CD8-positive, alpha-beta memory T cell (primary cell): ENCODE results near the gene ASTN2. TPM values are rescaled to one million over a fixed set of nuclear protein-coding genes. Genes with fewer than 3 reads are reported as not detected.

Experiments used
- CTCF ChIA-PET: fragments of 350-600 bp; sonication (Branson Sonifier 250); formaldehyde crosslinking; loops from one replicate; lab custom pipeline; 2021; ENCODE audit warnings: antibody characterized with exemption; lab: Charles Lee
- POLR2A ChIA-PET: fragments of 350-600 bp; sonication (Branson Sonifier 250); formaldehyde crosslinking; loops from one replicate; lab custom pipeline; 2021; ENCODE audit warnings: antibody characterized with exemption; lab: Charles Lee
- DNase-seq, 5 donors: peaks; one replicate each; pipeline versions ENCODE4 v3.0.0 to v3.0.0-alpha.2; 2020 to 2022; ENCODE audit warnings: mixed read lengths in 1 of 5
- H3K27ac ChIP-seq: one replicate; pipeline ENCODE4 v1.7.0; 2013; ENCODE audit warnings: low read depth, mild to moderate bottlenecking, low read length, moderate library complexity
- H3K27me3 ChIP-seq: 2 replicates; pipeline ENCODE4 v1.7.0; 2013; ENCODE audit warnings: low read length, mild to moderate bottlenecking; ENCODE audit not compliant: insufficient read depth, poor library complexity, severe bottlenecking
- H3K36me3 ChIP-seq: 2 replicates; pipeline ENCODE4 v1.7.0; 2013; ENCODE audit warnings: mild to moderate bottlenecking, low read length, moderate library complexity; ENCODE audit not compliant: insufficient read depth
- H3K4me1 ChIP-seq: 2 replicates; pipeline ENCODE4 v1.7.0; 2013; ENCODE audit warnings: mild to moderate bottlenecking, low read length, moderate library complexity; ENCODE audit not compliant: insufficient read depth
- H3K4me3 ChIP-seq: 2 replicates; pipeline ENCODE4 v1.7.0; 2013; ENCODE audit warnings: mild to moderate bottlenecking, low read length
- H3K9me3 ChIP-seq: 2 replicates; pipeline ENCODE4 v1.7.0; 2013; ENCODE audit warnings: mild to moderate bottlenecking, low read length
- H3K27ac Mint-ChIP-seq, 8 donors: one replicate each; pipeline ENCODE4 v1.8.0; 2020 to 2021; ENCODE audit warnings: mixed read lengths in 8 of 8, mild to moderate bottlenecking in 6 of 8, inconsistent platforms in 3 of 8, moderate library complexity in 3 of 8
- H3K27me3 Mint-ChIP-seq, 2 donors: one replicate each; pipeline ENCODE4 v1.8.0; 2020 to 2021; ENCODE audit warnings: mixed read lengths in 2 of 2, mild to moderate bottlenecking in 1 of 2, moderate library complexity in 1 of 2
- H3K36me3 Mint-ChIP-seq, 3 donors: one replicate each; pipeline ENCODE4 v1.8.0; 2020 to 2021; ENCODE audit warnings: mixed read lengths in 3 of 3, inconsistent platforms in 1 of 3, mild to moderate bottlenecking in 1 of 3
- H3K4me1 Mint-ChIP-seq, 3 donors: one replicate each; pipeline ENCODE4 v1.8.0; 2020 to 2021; ENCODE audit warnings: mixed read lengths in 3 of 3, inconsistent platforms in 1 of 3, mild to moderate bottlenecking in 1 of 3
- H3K4me3 Mint-ChIP-seq, 7 donors: one replicate each; pipeline ENCODE4 v1.8.0; 2020 to 2021; ENCODE audit warnings: mixed read lengths in 7 of 7, mild to moderate bottlenecking in 6 of 7, moderate library complexity in 4 of 7, inconsistent platforms in 2 of 7
- H3K9me3 Mint-ChIP-seq, 5 donors: one replicate each; pipeline ENCODE4 v1.8.0; 2020 to 2022; ENCODE audit warnings: mixed read lengths in 5 of 5, mild to moderate bottlenecking in 3 of 5, moderate library complexity in 2 of 5, inconsistent platforms in 1 of 5
- polyA plus RNA-seq: library from polyadenylated mRNA; unstranded; fragments of 300-500 nt; fragmentation: Illumina TruSeq; gene quantifications from one replicate; pipeline ENCODE4 v1.2.3, GENCODE V29; 2021
- total RNA-seq, 2 experiments: library from RNA; stranded (reverse); gene quantifications; one replicate each; pipeline ENCODE4 v1.2.3, GENCODE V29; 2021

The ASTN2 gene
- total and polyA plus RNA-seq, 3 experiments from 2014 or later = 4.1 to 4.8 (median 4.2) TPM

DNA sequence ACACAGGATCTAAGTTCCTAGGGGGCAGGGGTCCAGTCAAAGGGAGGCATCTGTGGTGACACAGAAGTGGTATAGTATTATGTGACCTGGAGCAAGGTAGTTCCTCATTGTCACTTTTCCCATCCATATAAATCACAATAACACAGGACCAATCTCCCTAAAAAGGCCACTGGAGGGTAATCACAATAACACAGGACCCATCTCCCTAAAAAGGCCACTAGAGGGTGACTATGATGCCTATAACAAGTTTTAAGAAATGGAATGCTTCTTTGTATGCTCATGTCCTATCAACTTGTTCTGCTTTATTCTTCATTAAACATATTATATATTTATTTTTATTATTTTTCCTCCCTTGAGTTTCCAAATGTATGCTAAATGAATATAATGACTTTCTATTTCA lies 254.6 kb downstream of the ASTN2 start:
- no peak overlapping the region for H3K4me3 ChIP-seq
- CTCF ChIA-PET = no interaction called here
- H3K27me3 Mint-ChIP-seq = peaks cover 0 to 2% of the 10 kb centered on the region in 2 donors
- H3K4me1 ChIP-seq = no peaks in the 10 kb centered on the region
- no peak for DNase-seq
- H3K36me3 ChIP-seq = no peaks in the 10 kb centered on the region
- no peaks in the 10 kb centered on the region for H3K4me1 Mint-ChIP-seq
- H3K27ac ChIP-seq = no peak overlapping the region
- H3K9me3 Mint-ChIP-seq = peaks cover 0 to 6% (median 2%) of the 10 kb centered on the region in 5 donors
- POLR2A ChIA-PET = no interaction called here
- H3K36me3 Mint-ChIP-seq = no peaks in the 10 kb centered on the region
- no peaks in the 10 kb centered on the region for H3K9me3 ChIP-seq
- no peak overlapping the region for H3K27ac Mint-ChIP-seq
- H3K27me3 ChIP-seq = no peaks in the 10 kb centered on the region
- H3K4me3 Mint-ChIP-seq = no peak overlapping the region

GRCh38 chr9:117156771-117157535 lies 257.9 kb downstream of the ASTN2 start:
- H3K4me3 ChIP-seq = no peak overlapping the region
- H3K9me3 ChIP-seq = no peaks in the 10 kb centered on the region
- no peak overlapping the region for H3K27ac Mint-ChIP-seq
- no peaks in the 10 kb centered on the region for H3K36me3 ChIP-seq
- H3K27me3 Mint-ChIP-seq = peaks cover 0 to 2% of the 10 kb centered on the region in 2 donors
- no peak for DNase-seq
- H3K4me3 Mint-ChIP-seq = no peak overlapping the region
- peaks cover 0 to 5% (median 2%) of the 10 kb centered on the region in 5 donors for H3K9me3 Mint-ChIP-seq
- POLR2A ChIA-PET = no interaction called here
- no peaks in the 10 kb centered on the region for H3K36me3 Mint-ChIP-seq
- H3K4me1 Mint-ChIP-seq = no peaks in the 10 kb centered on the region
- H3K4me1 ChIP-seq = no peaks in the 10 kb centered on the region
- no peaks in the 10 kb centered on the region for H3K27me3 ChIP-seq
- CTCF ChIA-PET = no interaction called here
- no peak overlapping the region for H3K27ac ChIP-seq

GRCh38 chr9:117156144-117156688 lies 258.6 kb downstream of the ASTN2 start:
- CTCF ChIA-PET = no interaction called here
- Mint-ChIP-seq H3K36me3 (no peaks in the 10 kb centered on the region), H3K27ac (no peak overlapping the region), H3K4me1 (no peaks in the 10 kb centered on the region), H3K9me3 (peaks cover 0 to 3% (median 2%) of the 10 kb centered on the region in 5 donors), H3K27me3 (peaks cover 0 to 2% of the 10 kb centered on the region in 2 donors), H3K4me3 (no peak overlapping the region)
- no peak overlapping the region for H3K27ac ChIP-seq
- no peak overlapping the region for H3K4me3 ChIP-seq
- no peaks in the 10 kb centered on the region for H3K4me1 ChIP-seq
- POLR2A ChIA-PET = no interaction called here
- H3K36me3 ChIP-seq = no peaks in the 10 kb centered on the region
- H3K27me3 ChIP-seq = no peaks in the 10 kb centered on the region
- DNase-seq = no peak
- no peaks in the 10 kb centered on the region for H3K9me3 ChIP-seq

DNA sequence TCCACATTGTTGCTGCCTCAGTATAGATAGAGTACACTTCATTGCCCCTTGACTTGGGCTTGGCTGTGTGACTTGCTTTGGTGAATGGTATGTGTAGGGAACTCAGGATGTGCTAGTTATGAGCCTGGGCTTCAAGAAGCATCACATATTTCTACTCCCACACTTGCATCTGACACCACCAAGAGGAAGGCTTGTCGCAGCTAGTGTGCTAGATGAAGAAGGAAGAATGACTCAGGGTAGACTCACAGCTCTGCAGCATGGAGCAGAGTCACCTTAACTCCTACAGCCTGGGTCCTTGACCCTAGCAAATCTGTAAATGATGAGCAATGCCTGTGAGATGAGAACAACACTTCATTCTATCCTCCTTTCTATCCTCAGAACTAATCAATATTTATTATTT lies 261.8 kb downstream of the ASTN2 start:
- no peak overlapping the region for H3K27ac ChIP-seq
- H3K27me3 Mint-ChIP-seq = no peaks in the 10 kb centered on the region
- no peaks in the 10 kb centered on the region for H3K4me1 Mint-ChIP-seq
- DNase-seq = no peak
- H3K4me3 Mint-ChIP-seq = no peak overlapping the region
- H3K27ac Mint-ChIP-seq = no peak overlapping the region
- no peaks in the 10 kb centered on the region for H3K9me3 ChIP-seq
- H3K4me1 ChIP-seq = no peaks in the 10 kb centered on the region
- H3K4me3 ChIP-seq = no peak overlapping the region
- POLR2A ChIA-PET = no interaction called here
- CTCF ChIA-PET = no interaction called here
- H3K9me3 Mint-ChIP-seq = peaks cover 0 to 4% (median 3%) of the 10 kb centered on the region in 5 donors
- no peaks in the 10 kb centered on the region for H3K27me3 ChIP-seq
- H3K36me3 Mint-ChIP-seq = no peaks in the 10 kb centered on the region
- H3K36me3 ChIP-seq = no peaks in the 10 kb centered on the region

DNA sequence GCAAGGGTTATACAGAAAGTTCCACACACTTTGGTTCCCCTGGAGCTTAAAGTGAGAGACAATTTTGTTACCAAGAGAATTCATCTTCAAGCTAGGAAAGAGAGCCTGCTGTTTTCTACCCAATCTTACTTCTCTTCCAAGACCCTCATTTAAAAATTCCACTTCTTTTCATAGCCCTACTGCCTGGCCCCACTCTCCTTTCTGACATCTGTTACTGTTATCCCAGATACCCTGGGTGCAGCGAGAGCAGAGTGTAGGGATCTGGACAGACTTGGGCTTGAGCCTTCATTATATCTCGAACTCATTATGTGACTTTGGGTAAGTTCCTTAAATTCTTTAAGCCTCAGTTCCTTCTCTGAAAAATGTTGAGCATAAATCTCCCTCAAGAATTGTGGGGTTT lies 263.1 kb downstream of the ASTN2 start:
- DNase-seq = no peak
- H3K4me1 Mint-ChIP-seq = no peaks in the 10 kb centered on the region
- H3K4me3 ChIP-seq = no peak overlapping the region
- H3K4me3 Mint-ChIP-seq = no peak overlapping the region
- no peaks in the 10 kb centered on the region for H3K9me3 ChIP-seq
- no peaks in the 10 kb centered on the region for H3K36me3 ChIP-seq
- no peaks in the 10 kb centered on the region for H3K36me3 Mint-ChIP-seq
- no peaks in the 10 kb centered on the region for H3K27me3 ChIP-seq
- ChIA-PET CTCF (no interaction called here), POLR2A (no interaction called here)
- H3K9me3 Mint-ChIP-seq = peaks cover 0 to 5% (median 2%) of the 10 kb centered on the region in 5 donors
- H3K27ac ChIP-seq = no peak overlapping the region
- no peak overlapping the region for H3K27ac Mint-ChIP-seq
- no peaks in the 10 kb centered on the region for H3K27me3 Mint-ChIP-seq
- H3K4me1 ChIP-seq = no peaks in the 10 kb centered on the region

DNA sequence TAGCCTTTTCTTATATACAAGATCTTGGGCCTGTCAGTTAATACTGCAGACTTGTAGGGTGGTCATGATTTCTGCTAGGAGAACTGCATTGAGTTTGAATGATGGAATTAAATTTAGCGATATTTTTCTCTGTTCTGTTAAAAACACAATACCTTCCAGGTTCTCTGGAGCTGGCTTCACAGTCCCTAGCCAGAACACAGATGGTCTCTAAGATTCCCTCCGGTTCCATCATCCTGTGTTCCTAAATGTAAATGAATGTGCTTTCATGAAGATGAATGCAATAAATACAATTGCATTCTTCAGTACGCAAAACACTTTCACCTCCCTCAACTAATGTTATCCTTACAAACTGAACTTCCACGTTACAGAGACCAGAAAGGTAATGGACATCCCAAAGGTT lies 264.9 kb downstream of the ASTN2 start:
- H3K36me3 Mint-ChIP-seq = no peaks in the 10 kb centered on the region
- Histone ChIP-seq H3K27ac (no peak overlapping the region), H3K36me3 (no peaks in the 10 kb centered on the region), H3K27me3 (no peaks in the 10 kb centered on the region), H3K4me3 (no peak overlapping the region), H3K9me3 (no peaks in the 10 kb centered on the region), H3K4me1 (no peaks in the 10 kb centered on the region)
- ChIA-PET POLR2A (no interaction called here), CTCF (no interaction called here)
- no peaks in the 10 kb centered on the region for H3K4me1 Mint-ChIP-seq
- peaks cover 0 to 1% of the 10 kb centered on the region in 2 donors for H3K27me3 Mint-ChIP-seq
- peaks cover 0 to 8% (median 2%) of the 10 kb centered on the region in 5 donors for H3K9me3 Mint-ChIP-seq
- no peak for DNase-seq
- no peak overlapping the region for H3K4me3 Mint-ChIP-seq
- H3K27ac Mint-ChIP-seq = no peak overlapping the region

DNA sequence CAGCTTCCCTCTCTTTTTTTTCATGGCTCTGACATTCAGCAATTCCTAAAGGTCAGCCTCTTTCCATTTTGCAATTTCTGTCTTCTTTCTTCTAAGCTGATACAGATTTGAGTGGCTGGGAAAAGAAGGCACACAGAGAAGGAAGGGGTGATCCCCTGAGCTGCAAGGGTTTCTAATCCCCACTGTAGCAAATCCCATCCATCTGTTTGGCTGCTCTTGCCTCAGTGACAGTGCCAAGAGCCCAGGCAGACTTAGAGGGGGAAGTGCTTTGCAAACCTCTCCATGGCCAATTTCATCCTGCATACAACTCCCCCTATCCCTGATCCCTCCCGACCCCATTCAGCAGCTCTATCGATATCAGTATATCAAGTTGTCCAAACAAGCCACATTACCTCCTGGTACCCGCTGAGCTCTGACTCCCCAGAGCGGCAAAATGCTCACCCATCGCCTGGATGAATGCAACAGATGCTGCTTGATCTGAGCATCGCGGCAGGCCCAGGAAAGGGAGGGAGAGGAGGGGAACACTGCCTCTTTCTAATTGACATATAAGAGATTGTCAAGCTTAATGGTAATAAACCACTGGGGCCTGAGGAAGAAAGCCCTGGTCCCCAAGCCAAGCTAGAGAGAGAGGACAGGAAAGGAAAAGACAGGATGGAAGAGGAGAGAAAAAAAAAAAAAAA lies 268.9 kb downstream of the ASTN2 start:
- ChIA-PET POLR2A (no interaction called here), CTCF (no interaction called here)
- H3K4me1 Mint-ChIP-seq = no peaks in the 10 kb centered on the region
- no peaks in the 10 kb centered on the region for H3K4me1 ChIP-seq
- H3K4me3 Mint-ChIP-seq = peak overlapping the region in 1 of 7 donors; percentile 27
- H3K27me3 Mint-ChIP-seq = peaks cover 0 to 1% of the 10 kb centered on the region in 2 donors
- no peaks in the 10 kb centered on the region for H3K9me3 ChIP-seq
- no peaks in the 10 kb centered on the region for H3K36me3 Mint-ChIP-seq
- H3K27ac Mint-ChIP-seq = no peak overlapping the region
- no peaks in the 10 kb centered on the region for H3K27me3 ChIP-seq
- no peak overlapping the region for H3K27ac ChIP-seq
- no peak overlapping the region for H3K4me3 ChIP-seq
- H3K36me3 ChIP-seq = no peaks in the 10 kb centered on the region
- H3K9me3 Mint-ChIP-seq = peaks cover 0 to 11% (median 1%) of the 10 kb centered on the region in 5 donors
- no peak for DNase-seq

GRCh38 chr9:117145081-117145480 lies 269.8 kb downstream of the ASTN2 start:
- Mint-ChIP-seq H3K9me3 (peaks cover 0 to 10% (median 1%) of the 10 kb centered on the region in 5 donors), H3K27ac (no peak overlapping the region), H3K36me3 (no peaks in the 10 kb centered on the region), H3K4me3 (no peak overlapping the region), H3K27me3 (peaks cover 0 to 1% of the 10 kb centered on the region in 2 donors), H3K4me1 (no peaks in the 10 kb centered on the region)
- ChIA-PET CTCF (no interaction called here), POLR2A (no interaction called here)
- DNase-seq = no peak
- no peaks in the 10 kb centered on the region for H3K27me3 ChIP-seq
- no peak overlapping the region for H3K4me3 ChIP-seq
- H3K9me3 ChIP-seq = no peaks in the 10 kb centered on the region
- H3K27ac ChIP-seq = no peak overlapping the region
- no peaks in the 10 kb centered on the region for H3K36me3 ChIP-seq
- no peaks in the 10 kb centered on the region for H3K4me1 ChIP-seq
